T47D (cell line): ENCODE measurements around the gene ITGA4.

Experiments used
- DNase-seq, 2 experiments: peaks; one replicate each; pipeline versions ENCODE4 v3.0.0 to v3.0.0-alpha.2; 2011 to 2012; ENCODE audit warnings: low read depth in 1 of 2, low spot score in 1 of 2
- JUND ChIP-seq: IDR thresholded peaks from 2 replicates; pipeline ENCODE4 v1.6.1; 2012; ENCODE audit warnings: low read depth
- in situ Hi-C: cut with HindIII; loops from 2 replicates; pipeline ENCODE4 v1.10.0; 2016; ENCODE audit warnings: low sequenced_read_pairs, low pct_unique_long_range_greater_than_20kb

Gene ITGA4

DNA sequence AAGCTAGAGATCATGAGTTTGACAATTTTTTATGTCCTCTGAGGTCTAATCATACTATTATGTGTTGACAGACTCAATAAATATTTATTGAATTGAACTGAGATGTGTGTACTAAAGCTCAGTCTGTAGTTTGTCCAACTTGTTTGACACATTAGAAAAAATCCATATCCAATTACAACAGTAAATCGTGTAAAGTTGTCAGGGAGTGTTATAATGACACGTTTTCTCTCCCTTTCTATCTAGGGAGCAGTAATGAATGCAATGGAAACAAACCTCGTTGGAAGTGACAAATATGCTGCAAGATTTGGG is 28.4 kb downstream of the ITGA4 start:
- in situ Hi-C loops = no loop called here
- TF ChIP-seq JUND = no peak
- DNase-seq = no peak

DNA sequence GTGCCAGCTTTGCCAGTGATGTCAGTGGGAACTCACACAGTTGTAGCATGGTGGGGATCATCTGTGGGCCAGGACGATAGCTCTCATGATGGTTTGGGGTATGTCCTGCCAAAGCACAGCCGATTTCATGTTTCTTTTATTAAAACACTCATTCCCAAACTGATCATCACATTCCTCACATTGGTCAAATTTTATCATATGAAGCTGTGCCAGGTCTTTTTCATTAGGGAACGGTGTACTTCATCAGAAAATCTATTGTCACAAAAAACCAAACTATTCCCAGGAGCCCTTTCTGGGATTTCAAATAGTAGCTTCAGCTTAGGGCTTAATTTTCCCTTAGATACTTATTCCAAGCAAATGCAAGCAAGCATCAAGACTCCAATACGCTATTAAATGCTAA is 42.0 kb downstream of the ITGA4 start:
- in situ Hi-C loops = no loop called here
- no peak for DNase-seq
- no peak for TF ChIP-seq JUND

DNA sequence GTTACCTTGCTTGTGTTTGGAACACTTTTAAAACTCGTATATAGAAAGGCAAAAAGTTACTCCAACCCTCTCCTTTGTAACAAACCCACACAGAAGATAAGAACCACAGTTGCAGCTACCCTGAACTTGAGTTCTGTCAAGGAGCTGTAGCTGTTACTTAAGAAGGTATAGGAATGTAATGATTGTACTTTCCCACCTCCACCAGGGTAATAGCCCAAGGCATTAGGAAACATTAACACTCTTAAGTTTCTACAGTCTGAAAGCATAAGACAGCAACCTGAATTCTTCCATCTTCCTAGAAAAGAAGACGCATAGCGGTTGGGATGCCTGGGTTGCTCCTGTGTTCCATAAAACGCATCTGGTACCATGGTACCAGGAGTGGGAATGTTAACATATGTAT is 43.0 kb downstream of the ITGA4 start:
- in situ Hi-C loops = no loop called here

DNA sequence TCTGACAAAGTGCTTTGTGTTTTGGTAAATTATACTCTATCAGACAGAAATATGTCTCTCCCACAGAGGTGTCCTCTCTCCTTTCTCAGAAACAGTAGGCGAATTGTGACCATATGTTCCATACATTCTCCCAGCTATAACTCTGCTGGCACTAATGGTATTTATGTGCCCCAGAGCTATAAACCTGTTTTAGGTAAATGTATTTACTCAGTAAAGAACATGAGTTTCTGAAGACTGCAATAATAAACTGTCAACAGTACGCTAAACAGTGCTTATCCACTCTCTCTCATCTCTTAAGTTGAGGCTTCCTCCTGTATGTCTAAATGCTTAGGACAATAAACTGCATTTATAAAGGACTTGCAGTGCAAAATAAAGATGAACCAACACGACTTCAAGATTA is 58.5 kb downstream of the ITGA4 start:
- no peak for TF ChIP-seq JUND
- in situ Hi-C loops = no loop called here

More for the DNA sequence above, 43.0 kb downstream of the ITGA4 start:
- no peak for TF ChIP-seq JUND
- no peak for DNase-seq

DNA sequence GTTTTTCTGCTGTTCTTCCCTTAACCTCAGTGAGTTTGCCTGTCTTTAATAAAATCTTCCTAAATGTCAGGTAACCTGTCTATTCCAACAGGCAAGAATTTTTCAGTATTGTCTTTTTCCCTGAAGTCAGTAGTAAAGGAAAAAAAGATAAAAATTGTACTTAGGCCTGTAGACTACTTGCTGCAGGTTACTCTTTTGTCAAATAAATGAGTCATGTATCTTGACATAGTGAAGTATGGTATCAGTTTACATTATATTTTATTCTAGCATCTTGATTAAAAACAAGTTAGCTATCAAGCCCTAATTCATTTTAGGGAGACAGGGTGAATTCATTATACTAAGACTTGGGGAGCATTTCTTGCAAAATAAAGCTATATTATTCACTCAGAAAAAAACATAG is 59.8 kb downstream of the ITGA4 start:
- in situ Hi-C loops = no loop called here
- TF ChIP-seq JUND = no peak
- no peak for DNase-seq

More for the DNA sequence above, 58.5 kb downstream of the ITGA4 start:
- peak in 1 of 2 experiments; percentile 10 for DNase-seq

DNA sequence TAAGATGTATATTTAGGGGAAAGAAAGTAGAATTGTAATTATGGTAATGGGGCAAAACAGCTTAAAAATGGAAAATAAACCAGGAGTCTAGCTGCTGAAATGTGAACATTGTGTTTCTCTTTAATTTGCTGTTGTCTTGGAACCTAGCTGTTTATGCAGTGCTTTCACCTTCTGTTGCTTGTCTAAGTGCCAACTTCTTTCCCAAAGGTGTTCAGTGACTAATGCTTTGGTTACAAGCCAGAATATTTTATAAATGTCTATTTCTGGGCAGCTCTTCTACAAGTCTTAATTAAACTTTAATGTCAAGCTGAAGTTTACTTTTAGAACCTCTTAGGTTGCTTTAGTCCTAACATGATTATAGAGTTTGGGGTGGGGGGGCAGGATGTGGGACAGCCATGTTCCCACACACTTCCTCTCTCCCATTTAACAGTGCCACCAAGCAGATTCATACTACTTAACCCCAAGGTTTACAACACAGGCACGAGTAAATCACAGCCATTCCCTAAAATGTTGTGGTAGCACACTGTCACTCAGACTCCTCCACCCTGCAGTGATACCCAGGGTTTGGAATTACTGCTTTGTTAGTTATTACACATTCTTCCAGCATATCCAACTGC is 60.6 kb downstream of the ITGA4 start:
- no peak for TF ChIP-seq JUND
- no peak for DNase-seq
- in situ Hi-C loops = no loop called here

DNA sequence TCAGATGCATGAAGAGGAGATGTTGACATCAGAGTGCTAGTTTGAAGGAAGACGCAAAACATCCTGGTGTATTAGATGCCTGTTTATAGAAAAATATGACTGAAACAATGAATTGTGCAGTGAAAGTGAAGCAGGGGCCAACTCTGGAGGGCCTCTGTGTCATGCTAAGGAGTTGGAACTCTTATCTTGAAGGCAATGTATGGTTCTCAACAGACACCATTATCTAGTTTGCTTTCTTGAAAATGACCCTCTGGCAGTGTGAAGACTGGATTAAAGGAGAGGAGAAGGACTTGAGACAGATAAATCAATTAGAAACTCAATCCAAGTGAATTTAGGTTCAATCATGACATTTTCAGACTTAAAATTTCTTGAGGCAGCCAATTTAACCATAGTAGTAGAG is 63.1 kb downstream of the ITGA4 start:
- TF ChIP-seq JUND = no peak
- DNase-seq = no peak
- in situ Hi-C loops = no loop called here

DNA sequence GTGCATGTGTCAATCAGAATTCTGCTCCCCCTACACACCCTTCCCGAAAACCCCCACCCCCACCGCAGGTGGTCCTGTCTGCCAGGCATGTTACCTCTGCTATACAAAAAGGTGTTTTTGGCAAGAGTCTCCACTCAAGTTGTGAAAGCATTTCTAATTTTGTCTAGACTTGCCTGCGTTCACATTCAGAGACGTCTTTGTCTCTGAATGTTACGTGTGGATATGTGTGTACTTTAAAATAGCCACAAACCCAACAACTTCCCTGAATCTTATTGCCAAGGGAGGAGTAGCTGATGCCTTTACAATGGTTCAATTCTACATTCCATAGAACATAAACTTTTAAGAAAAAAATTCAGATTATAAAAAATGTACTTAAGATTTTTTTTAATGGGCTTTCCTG is 66.6 kb downstream of the ITGA4 start:
- in situ Hi-C loops = no loop called here
- DNase-seq = no peak
- TF ChIP-seq JUND = no peak

DNA sequence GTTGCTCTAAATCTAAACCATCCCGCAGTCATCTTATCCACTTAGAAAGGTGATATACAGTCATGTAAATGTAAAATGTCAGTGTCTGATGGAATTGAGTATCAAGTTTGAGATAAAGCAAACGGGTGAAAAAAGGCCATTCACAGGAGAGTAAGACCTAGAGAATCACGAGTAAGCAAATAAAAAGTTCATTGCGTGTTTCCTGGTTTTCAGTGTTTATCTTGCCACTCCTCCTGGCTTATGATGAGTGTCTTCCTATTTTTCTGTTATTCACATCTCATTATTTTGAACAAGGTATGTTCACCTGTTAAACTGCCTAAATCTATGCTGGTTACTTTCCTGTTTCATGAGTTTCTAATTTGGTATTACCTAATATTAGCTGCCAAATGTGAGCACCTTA is 68.8 kb downstream of the ITGA4 start:
- in situ Hi-C loops = no loop called here
- no peak for TF ChIP-seq JUND
- no peak for DNase-seq

DNA sequence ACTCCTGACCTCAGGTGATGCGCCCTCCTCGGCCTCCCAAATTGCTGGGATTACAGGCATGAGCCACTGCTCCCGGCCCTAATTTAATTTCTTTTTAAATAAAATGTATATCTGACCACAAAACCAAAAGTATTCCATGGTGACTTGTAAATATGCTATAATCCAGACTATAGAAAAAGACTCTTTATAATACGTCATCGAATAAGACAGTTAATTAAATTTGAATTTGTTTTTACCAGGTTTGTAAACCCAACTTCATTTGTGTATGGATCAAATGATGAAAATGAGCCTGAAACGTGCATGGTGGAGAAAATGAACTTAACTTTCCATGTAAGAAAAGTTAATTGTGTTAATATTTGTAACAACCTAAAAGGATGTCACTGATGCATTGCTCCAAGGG is 69.9 kb downstream of the ITGA4 start:
- no peak for DNase-seq
- in situ Hi-C loops = no loop called here
- TF ChIP-seq JUND = no peak

DNA sequence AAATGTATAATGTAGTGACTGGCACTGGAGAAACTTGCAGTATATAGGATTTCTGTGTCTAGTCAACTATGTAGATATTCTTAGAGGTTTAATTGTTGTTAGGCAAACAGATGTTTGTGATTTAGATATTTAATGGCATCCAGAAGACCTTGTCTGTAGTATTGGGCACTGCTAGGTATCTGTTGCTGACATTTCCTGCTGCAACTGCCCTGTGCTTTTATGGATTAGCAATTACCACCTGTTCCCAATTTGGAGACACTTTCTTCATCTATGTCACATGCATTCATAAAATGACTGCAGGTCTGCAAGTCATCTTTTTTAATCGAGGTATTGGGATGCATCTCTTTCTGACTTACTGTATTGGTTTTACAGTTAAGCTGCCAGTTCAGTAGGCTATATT is 71.3 kb downstream of the ITGA4 start:
- in situ Hi-C loops = no loop called here
- DNase-seq = no peak
- no peak for TF ChIP-seq JUND

DNA sequence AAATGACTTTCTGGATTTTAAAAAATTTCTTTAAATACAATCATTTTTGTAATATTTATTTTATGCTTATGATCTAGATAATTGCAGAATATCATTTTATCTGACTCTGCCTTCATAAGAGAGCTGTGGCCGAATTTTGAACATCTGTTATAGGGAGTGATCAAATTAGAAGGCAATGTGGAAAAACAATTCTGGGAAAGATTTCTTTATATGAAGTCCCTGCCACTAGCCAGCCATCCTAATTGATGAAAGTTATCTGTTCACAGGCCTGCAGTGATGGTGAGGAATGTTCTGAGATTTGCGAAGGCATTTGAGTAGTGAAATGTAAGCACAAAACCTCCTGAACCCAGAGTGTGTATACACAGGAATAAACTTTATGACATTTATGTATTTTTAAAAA is 79.5 kb downstream of the ITGA4 start:
- in situ Hi-C loops = no loop called here
- no peak for TF ChIP-seq JUND
- no peak for DNase-seq

DNA sequence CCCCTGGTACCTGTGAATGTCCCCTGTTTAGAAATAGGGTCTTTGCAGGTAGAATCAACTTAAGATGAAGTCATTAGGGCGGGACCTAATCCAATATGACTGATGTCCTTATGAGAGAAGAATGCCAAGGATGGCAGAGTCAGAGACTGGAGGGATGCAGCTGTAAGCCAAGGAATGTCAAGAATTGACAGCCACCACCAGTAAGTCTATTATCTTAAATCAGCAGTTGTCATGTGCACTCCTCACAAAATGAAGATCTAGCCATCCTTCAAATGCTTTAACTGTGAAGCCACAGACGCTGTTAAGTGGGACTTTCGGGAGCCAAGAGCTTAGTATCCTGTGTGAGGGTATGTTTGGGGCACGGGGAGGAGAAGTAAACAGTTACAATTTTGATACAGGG is 83.2 kb downstream of the ITGA4 start:
- no peak for TF ChIP-seq JUND
- DNase-seq = no peak
- in situ Hi-C loops = no loop called here

DNA sequence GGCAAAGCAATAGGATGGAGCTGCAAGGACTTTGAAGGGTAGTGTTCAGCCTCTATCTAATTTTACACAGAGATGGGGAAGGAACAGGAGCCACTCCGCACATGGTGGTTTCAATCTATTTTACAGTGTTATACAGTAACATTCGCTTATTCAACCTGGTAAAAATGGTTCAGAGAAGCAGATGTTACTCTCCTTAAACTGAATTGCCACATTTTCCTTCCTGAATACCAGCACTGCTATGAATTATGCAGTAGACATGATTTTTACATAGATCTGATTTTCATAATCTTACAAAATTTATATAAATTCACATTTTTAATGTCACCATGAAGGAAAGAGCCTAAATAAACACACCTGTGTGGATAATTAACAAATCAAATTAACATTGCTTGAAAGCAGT is 85.0 kb downstream of the ITGA4 start:
- TF ChIP-seq JUND = no peak
- in situ Hi-C loops = no loop called here
- DNase-seq = no peak
